Stimulated activated CD4-positive, alpha-beta T cell treated with anti-CD3 and anti-CD28 coated beads, Interleukin-2, amount 100 ng/mL, for 4 hours (primary cell): ENCODE measurements around the gene TPX2.

Experiments used
- DNase-seq: peaks from one replicate; pipeline ENCODE4 v3.0.0-alpha.2; 2020; ENCODE audit warnings: low read depth

TPX2 gene

DNA sequence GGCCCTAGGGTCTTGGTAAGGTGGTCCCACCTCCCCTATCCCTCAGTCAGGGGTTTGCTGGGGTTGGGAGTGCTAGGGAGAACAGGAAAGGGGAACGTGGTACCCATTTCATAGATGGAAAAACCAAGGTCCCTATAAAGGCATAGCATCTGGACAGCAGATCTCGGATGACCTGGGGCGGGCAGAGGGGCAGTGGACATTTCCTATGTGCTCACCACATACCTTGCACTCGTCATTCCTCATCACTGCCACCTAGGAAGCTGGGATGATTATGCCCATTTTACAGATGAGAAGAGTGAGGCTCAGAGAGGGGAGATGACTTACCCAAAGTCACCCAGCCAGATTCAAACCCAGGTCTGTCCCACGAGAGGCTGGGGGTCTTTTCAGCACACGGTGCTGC lies 92.1 kb downstream of the TPX2 start:
- DNase-seq, result no peak

DNA sequence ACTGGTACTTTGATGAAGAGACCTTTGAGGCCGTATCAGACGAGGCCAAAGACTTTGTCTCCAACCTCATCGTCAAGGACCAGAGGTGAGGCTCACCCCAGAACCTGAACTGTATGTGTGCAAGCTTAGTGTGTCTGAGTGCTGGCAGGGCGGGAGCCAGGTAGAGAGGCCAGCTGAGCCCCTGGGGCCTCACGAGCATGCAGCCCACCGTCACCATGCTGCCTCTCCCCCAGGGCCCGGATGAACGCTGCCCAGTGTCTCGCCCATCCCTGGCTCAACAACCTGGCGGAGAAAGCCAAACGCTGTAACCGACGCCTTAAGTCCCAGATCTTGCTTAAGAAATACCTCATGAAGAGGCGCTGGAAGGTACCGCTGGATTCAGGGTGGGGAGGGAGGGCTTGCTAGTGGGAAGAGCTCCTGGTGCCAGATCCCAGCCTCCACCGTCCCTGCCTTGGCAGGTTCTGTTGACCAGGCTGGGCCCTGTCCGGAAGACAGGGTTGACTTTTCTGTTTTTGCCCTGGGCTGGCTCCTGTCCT lies 92.7 kb downstream of the TPX2 start:
- DNase-seq, result no peak

DNA sequence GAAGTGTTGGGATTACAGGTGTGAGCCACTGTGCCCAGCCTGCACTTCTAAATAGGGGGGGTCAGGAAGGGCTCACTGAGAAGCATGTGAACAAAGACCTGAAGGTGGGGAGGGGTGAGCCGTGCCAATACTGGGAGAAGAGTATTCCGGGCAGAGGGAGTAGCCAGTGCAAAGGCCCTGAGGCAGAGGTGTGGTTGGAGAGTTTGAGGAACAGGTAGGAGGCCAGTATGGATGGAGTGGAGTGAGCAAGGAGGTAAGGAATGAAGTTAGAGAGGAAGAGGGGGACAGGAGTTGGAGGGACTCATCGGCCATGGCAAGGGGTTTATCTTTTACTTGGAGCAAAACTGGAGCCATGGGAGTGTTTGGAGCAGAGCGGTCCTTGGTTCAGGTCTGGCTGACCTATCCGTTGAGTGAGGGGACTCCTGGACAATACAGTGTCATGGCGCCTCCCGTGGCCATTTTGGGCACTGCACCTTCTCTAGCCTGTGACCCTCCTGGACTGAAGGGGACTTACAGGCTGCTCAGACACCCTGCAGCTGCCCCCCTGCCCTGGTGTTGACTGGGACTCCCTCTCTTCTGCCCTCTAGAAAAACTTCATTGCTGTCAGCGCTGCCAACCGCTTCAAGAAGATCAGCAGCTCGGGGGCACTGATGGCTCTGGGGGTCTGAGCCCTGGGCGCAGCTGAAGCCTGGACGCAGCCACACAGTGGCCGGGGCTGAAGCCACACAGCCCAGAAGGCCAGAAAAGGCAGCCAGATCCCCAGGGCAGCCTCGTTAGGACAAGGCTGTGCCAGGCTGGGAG lies 94.2 kb downstream of the TPX2 start:
- DNase-seq, result peak; percentile 19

DNA sequence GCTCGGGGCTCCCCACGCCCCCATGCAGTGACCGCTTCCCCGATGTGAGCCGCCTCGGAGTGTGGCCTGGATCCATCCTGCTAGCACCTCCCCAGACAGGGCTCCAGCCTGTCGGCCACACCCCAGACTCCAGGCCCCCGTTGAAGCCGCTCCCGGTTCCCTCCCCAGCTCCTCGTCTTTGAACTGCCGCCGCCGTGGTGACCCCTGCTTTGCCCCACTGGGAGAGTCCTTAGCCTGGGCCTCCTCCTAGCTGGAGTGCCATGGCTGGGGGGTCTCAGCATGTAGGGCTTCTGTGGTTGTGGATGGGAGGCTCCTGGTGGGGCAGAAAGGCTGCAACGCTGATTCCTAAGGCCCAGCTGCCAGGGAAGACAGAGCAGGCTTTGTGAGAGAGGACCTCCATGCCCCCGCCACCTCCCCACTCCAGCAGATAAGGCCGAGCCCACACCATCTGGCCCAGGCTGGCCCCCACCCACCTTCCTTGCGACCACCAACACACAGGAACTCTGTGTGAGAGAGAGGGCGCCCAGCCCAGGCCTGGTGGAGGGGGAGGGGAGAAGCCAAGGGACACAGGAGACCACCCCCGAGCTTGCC lies 94.9 kb downstream of the TPX2 start:
- DNase-seq, result no peak

DNA sequence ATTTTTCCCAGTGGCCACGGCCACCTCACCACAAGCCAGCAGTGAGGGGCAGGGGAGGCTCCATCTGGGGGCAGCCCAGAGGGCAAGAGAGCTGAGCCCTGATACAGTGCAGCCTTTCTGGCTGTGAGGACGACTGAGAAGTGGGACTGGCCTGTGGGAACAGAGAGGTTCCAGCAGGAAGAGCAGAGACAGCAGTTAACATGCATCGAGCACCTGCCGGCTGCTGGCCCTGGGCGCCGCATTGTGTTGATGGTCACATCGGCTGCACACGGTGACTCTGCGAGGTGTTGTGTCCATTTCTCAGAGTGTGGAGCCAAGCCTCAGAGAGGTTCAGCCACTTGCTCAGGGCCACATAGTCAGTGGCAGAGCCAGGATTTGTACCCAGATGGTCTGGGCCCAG lies 96.5 kb downstream of the TPX2 start:
- no peak for DNase-seq

DNA sequence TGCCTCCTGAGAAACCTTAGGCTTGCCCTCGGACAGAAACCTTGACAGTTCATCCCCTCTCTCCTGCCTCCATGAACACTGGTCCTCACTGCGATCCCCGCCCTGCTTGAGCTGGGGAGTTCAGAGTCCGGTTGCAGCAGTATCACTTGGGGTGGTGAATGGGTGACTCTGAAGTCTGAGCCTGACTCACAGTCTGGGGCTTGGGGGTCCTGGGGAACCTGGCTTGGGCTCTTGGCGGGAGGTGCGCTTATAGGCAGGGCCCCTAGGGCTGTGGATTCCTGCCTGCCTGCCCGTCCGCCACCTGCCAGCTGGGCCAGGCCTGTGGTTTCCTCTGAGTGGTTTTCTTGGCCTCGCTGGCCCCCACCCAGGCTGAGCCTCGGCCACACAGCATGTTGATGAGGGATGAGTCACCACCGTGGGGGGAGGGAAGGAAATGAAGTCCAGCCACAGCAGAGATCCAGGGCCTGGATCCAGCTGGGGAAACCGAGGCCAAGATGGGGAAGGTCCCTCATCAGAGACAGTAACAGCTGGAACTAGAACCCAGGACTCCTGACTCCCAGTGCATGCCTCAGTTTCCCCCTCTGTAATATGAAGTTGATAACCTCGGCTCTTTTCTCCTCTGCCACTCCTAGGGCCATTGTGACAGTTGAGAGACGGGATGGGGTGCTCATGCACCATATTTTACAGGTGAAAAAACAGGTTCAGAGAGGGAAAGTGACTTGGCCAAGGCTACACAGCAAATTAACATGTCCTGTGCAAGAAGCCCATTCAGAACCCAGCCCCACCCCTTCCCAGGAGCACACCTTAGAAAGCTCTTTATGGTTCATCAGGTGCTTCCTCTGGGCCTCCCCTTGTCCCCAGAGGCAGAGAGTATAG lies 97.1 kb downstream of the TPX2 start:
- no peak for DNase-seq

DNA sequence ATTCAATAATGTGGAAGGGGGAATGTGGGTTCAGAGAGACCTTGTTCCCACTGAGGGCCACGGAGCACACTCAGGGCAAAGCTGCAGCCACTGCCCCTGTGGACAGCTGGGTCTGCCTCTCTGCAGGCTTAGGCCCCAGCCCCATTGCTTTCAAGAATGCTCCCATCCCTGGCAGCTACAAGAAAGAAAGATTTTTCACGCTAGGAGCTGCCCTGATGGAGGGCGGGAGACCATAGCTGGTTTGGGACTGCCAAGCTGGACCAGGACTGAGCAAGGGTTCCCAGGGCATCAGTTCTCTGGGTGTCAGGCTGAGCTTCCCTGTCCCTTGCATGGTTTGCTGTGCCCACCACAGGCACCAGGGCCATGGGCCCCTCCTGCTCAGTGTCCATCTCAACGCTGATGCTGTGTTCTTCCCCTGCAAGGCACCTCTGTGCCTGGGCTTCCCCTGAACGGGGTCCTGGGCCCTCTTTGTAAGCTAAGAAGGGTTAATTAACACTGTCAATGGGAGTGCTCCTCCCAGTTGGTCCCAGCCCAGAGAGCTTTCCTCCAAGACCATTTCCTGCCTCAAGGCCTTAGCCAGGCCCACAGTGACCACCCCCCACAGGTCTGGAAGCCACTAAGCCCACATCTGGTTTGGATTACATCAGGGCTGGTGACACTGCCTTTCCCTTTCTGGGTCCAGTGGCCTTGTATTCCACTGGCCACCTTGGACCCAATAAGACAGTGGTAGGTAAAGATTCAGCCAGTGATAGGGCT lies 97.9 kb downstream of the TPX2 start:
- DNase-seq, result no peak

- no peak for DNase-seq
Measured at GRCh38 chr20:31837896-31838397, 98.9 kb downstream of the TPX2 start.

DNA sequence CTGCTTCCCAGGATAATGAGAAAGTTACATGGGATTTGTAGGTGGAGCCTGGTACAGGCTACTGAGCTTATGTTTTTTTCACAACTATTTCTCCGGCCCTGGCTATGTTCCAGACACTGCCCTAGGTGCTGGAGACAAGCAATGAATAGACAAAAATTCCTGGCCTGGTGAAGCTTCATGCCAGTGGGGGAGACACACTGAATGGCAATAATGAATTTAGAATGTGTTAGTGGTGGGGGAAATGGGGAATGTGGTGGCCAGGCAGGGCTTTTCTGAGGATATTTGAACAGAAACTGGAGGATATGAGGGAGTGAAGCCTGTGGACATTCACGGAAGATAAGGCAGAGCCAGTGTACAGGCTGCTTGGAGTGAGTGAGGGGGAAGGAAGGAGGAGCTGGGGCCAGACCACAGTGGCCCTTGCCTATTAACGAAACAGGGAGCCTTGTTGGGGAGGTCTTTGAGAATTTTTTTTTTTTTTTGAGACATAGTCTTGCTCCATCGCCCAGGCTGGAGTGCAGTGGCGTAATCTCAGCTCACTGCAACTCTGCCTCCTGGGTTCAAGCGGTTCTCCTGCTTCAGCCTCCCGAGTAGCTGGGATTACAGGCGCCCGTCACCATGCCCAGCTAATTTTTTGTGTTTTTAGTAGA lies 99.7 kb downstream of the TPX2 start:
- DNase-seq, result no peak

DNA sequence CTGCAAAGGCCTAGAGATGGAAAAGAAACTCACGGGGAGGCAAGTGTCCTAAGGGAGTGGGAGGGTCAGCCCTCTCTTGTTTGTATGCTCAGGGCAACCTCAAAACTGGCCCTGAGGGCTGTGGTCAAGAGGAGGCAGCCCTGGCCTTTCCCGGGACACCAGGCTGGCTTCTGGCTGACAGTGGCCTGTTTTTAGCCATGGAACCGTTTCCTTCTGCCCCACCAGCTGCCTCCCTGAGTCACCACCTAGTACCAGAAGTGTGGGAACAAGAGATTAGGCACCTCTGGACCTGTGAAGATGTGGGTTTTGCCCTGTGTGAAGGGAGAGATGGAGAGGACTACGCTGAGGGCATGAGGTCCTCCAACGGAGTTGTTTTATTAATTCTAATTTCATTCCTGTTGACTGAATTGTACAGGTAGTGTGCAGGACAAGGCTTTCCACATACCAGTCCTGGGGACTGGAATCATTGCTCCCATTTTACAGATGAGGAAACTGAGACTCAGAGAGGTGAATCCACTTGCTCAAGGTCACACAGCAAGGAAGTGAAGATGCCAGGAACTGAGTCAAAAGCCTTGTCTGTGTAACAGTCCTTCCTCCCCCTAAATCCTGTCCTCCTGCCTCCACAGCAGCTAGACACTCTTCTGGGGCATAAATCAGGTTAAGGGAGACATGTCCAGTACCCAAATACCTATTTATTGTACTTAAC lies 100.8 kb downstream of the TPX2 start:
- DNase-seq, result no peak

DNA sequence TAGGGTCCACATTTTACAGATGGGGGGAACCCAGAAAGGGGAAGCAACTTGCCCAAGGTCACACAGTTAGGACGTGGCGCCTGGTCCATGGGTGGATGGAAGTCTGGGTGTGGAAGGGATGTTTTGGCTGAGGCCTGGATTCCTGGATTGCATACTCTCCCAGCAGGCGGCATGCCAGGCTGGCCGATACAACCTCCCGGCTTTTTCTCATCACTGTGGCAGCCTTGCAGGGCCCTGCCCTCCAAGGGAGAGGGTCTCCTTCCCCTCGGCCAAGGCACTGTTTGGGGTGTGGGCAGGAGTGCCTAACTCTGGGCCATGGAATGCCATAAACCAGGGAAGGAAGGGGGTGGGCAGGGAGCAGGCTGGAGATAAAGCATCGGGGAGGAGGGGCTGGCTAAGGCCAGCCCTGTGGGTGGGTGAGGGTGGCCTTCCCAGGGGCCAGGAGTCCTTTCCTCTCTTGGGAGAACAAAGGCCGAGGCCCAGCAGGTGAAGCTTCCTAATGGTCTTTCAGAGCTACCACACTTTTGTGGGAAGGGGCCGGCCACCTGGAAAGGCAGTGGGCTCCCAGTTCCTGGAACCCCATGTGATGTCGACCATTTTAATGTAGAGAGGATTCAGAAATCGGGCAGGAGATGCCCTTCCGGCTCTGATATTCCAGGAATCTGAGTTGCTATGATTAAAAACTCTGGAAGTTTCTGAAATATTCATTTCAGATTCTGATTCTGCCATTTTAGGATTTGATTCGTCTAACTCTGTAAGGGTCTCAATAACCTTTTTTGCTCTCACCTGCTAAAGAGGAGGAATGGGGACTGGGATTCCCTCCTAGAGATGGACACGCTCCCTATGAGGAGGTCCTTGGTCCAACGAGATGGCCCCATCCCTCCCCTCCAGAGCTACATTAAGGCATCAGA lies 102.1 kb downstream of the TPX2 start:
- DNase-seq, result no peak

DNA sequence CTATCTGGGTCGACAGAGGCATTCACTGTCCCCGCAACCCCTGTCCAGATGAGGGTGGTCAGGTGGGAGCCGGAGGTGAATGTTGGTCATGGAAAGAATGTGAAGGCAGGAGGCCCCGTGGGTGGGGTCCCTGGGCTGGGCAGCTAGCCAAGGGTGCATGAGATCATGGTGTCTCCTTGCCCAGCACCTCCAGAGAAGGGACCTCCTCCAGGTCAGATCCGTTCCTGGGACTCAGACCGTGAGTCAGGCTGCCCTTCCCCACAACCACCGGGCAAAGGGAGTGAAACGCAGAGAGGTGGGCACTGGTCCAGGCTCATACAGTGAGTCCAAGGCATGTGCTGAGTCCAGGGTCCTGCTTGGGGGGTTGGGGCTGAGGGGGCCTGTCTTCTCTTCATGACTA lies 102.8 kb downstream of the TPX2 start:
- no peak for DNase-seq

DNA sequence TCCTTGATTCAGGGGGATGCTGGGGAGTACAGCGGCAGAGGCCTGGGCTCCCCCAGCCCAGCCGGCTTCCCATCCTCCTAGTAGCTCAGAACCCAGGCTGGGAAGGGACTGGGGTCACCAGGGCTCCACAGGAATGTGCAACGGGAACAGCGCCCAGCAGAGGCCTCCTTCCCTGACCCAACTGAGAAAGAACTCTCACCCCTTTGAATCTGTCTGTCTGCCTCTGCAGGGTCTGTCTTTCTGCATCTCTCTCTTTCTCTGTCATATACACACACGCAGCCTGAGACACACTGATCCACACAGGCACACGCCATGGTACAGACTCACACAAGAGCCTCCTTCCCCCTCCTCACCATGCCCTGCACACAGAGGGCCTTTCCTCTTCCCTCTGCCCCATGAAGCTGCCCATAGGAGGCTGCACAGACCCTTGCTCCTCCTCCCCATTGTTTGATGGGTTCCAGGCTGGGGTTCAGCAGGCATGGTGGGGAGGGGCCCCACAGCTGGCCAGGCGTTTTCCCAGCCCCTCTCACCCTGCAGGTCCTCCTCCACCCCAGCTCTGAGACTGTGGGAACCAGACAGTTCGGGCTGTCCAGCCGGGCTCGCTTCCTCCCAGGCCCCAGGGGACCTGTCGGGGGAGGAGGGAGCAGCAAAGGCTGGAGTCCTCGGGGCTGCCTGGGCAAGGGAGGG lies 103.5 kb downstream of the TPX2 start:
- DNase-seq, result no peak

- no peak for DNase-seq
Measured at GRCh38 chr20:31843288-31843687, 104.2 kb downstream of the TPX2 start.

DNA sequence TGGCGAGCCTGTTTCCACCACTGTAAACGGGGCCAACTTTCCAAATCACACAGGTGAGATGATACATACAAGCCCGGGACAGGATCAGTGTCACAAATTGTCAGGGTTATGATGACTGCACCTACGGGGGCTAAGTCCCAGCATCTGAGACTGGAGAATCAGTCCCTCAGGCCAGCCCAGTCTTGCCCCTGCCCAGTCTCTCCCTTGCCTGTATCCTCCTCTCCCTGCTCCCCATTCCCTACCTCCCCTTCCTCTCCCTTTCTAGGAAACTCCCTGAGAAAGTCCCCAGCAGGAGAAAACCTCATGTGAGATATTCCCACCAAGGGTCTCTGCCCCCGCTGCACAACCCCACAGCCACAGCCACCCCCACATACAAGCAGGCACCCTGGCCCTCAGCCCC lies 104.8 kb downstream of the TPX2 start:
- no peak for DNase-seq

GRCh38 chr20:31844737-31845299 lies 105.7 kb downstream of the TPX2 start:
- DNase-seq, result no peak

- no peak for DNase-seq
Measured at GRCh38 chr20:31845300-31845863, 106.3 kb downstream of the TPX2 start, which contains the start of gene FOXS1. FOXS1 (minus strand) TSS chr20:31845604; CDS start chr20:31845542, 62 bp downstream.

- no peak for DNase-seq
Measured at GRCh38 chr20:31846793-31847138, 107.7 kb downstream of the TPX2 start.
